Activated CD4-positive, alpha-beta T cell treated with anti-CD3 and anti-CD28 coated beads, Interleukin-2, amount 50 U/mL, for 24 hours (primary cell): ENCODE results near the gene C12orf57.
A peak's percentile ranks its signal among the peaks of the same experiment; 100 is the strongest.

Source experiments
- DNase-seq, 2 donors: peaks; one replicate each; pipeline ENCODE4 v3.0.0-alpha.2; 2020; ENCODE audit warnings: low read depth in 1 of 2, low spot score in 1 of 2

The C12orf57 gene

DNA sequence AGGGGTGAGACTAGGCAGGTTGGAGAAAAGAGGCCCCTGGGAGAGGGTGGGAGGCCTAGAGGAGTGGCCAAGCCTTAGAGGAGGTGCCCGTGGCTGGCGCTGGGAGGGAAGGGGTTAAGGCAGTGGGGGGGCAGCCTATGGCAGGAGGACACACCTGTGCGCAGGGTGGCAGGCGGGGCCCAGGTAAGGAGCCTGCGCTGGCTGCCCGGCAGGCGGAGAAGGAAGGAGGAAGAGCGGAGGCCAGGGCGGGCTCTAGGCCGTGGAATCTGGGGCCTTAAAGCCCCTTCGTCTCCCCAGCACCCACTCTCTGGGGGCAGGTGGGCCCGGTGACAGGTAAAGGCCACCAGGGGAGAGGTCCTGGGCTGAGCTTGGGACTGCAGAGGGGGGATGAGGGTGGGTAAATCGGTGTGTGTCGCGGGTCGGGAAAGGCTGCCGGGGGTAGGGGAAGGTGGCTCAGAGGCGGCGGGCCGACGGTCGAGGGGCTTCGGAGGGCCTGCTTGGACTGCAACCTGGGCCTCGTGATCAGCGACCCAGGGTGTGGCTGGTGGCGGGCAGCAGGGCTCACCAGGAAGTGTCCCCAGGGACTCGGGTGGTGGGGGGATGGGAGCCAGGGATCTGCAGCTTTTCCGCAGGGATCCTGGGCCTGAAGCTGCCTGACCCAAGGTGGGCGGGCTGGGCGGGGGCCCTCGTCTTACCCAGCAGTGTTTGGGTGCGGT lies 19.4 kb downstream of the C12orf57 start:
- DNase-seq, result no peak

DNA sequence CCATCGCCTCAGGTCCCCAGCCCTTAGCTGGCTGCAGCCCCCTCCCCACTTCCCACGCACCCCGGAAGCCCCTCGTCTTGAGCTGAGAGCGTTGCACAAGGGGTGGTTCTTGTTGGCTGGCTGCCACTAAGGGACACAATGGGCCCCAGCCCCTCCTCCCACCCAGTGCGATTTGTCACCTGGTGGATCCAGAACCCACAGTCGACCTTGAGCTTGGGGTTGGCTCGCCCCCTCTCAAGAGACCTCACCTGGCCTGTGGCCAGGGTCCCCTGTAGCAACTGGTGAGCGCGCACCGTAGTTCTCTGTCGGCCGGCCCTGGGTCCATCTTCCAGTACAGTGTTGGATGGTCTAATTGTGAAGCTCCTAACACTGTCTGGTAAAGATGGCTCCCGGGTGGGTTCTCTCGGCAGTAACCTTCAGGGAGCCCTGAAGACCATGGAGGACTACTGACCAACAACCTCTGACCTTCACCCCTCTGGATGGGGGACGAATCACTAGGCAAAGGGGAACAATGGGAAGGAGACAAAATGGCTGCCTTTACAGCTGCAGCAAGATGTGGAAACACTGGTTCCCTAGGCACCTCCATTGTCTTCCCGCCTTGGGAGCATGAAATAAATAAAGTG lies 20.1 kb downstream of the C12orf57 start:
- DNase-seq, result no peak

DNA sequence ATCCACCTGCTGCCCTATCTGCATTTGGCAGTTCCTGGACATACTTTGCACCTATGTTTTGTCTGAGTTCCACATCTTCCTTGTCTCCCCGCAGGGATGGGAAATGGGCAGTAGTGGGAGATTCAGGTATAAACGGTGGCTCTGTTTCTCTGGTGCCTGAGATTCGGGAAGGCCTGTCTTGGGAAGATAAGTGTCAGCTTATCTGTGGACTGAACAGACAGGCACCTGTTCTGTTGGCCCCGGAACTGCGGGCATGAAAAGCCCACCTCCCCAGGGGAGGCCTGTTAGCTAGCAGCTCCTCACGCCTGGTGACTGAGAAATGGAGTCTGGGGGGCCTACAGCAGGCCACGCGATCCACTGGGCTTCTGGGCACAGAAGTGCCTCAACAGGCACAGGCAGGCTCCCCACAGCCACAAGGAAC lies 20.8 kb downstream of the C12orf57 start:
- no peak for DNase-seq

DNA sequence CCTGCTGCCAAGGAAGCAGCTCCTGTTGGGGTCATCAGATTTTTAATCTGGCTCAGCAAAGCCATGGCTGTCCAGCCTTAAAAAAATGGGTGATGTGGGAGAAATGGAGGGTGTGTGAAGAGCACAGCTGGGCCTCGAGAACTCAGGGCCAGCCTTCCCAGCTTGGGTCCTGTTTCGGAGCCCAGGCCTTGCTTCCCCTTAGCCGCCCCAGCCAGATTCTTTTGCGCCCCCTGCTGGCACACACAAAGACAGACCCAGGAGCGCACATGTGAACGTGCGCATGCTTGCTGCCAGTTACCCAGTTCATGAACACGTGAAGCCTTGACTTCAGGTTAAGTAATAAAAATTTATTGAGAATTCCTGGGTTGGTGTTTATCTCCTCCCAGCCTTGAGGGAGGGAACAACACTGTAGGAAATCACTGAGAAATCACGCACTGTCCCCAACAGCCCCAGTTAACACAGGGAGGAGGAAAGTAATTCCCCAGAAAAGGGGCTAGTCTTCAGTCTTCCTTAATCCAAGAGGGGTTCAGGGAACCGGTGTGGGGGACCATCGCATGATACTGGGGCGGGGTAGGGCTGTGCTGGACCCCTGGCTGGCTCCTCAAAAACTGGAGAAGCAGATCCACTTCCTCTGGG lies 21.3 kb downstream of the C12orf57 start:
- DNase-seq, result peak; percentile 79 to 86

DNA sequence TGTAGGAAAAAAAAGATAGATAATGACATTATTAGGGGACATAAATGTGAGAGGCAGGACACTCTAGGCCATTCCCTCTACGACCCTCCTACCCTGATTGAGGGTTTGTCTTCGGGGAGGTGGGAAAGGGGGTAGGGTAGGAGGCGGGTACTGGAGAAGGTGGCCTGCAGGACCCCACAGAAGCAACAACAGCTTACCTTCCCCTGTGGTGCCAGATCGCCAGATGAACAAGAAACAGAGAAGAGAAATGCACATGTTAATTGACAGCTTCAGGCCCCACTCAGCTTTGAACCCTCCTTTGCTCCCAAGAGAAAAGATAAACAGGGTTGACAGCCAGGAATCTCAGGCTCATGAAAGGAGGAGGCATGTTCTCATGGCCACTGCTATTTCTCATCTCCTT lies 21.9 kb downstream of the C12orf57 start:
- no peak for DNase-seq

DNA sequence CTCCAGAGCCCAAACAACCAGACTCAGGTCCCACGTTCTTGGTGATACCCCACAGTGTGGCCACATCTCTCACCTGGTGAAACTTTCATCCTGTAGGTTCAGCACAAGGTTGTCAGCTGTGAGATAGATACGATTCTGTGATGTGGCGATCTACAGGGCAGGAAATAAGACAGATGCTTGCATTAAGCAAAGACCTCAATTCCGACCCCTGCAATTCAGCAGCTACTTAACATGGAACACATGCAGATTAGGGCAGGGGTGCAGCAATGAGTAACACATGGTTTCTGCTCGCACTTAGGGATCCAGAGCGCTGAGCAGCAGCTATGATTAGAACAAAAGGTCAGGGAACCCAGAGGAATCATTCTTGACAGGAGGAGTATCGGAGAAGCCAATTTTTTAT lies 22.5 kb downstream of the C12orf57 start:
- DNase-seq, result no peak

DNA sequence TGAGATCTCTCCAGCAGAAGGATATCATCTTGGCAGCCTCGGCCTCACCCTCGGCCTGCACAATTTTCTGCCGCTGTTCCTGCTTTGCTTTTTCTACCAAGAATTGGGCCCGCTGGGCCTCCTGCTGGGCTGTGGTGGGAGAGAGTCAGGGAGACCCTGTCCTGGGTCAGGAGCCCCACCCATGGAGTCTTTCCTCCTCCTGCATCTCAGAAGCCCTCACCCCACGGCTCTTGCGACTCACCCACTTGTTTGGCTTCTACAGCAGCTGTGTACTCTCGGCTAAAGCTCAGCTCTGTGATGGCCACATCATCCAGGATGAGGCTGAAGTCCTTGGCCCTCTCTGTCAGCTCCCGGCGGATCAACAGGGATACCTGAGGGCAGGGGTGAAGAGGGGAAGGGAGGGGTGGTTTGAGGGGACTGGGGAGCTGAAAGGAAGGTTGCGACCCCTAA lies 23.9 kb downstream of the C12orf57 start:
- DNase-seq, result no peak

DNA sequence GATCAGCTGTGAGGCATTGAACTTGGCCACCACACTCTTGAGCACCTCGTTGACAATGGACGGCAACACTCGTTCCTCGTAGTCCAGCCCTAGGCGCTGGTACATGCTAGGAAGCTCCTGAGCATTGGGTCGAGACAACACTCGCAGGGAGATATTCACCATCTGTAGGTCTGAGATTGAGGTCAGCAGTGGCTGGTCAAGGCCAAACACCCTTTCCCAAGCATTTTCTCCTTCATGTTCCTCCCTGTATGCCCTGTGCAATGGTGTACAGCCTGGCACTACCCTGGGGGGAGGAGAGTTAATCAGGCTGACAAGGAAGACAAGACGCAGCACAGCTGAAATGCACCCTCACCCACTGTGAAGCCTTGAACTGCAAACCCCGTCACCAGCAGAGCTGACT lies 24.6 kb downstream of the C12orf57 start:
- DNase-seq, result no peak

DNA sequence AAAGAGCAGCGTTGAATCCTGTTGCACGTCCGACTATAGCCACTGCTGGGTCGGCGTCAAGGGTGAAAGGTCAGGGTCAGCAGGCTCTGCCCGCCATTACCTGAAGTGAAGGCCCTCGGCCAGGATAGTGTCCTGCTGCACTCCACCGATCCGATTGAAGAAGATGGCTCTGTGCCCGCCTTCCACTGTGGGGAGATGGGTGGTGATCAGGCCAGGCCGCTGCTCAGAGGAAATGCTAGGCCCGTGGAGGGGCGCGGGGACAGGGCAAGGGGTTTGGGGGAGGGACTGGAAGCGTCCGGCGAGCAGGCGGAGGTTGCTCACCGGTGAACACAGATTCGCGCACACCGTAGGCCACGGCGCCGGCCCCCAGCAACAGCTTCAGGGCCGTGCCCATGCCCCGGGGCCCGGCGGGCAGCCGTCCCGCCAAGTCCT lies 26.3 kb downstream of the C12orf57 start:
- DNase-seq, result peak in 1 of 2 donors; percentile 11

DNA sequence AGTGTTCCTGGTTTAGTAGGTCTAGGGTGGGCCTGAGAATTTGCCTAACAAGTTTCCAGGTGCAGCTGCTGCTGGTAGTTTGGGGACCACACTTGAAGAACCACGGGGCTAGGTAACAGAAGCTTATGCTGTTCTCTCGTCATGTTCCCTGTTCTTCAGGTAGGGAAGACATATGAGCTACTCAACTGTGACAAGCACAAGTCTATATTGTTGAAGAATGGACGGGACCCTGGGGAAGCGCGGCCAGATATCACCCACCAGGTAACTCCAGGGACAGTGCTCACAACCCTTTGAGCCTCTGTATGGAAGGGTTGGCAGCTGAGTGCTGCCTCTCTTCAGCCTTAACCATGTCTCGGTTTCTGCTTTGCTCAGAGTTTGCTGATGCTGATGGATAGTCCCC lies 30.4 kb downstream of the C12orf57 start:
- no peak for DNase-seq

DNA sequence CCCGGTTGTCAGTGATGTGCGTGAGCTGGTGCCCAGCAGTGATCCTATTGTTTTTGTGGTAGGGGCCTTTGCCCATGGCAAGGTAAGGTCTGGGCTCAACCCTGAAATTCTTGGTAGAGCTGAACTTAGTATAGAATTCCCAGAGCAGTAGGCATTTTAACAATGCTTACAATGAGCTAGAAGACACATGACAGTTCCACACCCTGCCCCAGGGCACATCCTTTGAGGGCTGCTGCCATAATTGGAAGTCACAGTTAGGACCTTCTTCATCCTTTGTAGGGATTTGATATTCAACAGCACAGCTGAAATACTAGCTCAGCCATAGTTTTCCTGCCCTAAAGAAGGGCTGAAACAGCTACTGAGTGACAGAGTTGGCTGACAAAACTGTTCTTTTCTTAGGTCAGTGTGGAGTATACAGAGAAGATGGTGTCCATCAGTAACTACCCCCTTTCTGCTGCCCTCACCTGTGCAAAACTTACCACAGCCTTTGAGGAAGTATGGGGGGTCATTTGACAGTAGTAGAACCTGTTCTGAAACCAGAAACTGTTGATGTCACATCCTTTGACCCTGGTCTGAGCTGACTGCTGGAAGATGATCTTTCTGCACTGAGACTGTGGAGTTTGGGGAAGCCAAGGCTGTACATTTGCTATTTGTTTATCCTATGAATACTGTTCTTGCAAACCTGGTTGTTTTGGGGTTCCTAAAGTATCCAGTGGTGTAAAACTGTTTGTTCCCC lies 31.6 kb downstream of the C12orf57 start:
- DNase-seq, result no peak

DNA sequence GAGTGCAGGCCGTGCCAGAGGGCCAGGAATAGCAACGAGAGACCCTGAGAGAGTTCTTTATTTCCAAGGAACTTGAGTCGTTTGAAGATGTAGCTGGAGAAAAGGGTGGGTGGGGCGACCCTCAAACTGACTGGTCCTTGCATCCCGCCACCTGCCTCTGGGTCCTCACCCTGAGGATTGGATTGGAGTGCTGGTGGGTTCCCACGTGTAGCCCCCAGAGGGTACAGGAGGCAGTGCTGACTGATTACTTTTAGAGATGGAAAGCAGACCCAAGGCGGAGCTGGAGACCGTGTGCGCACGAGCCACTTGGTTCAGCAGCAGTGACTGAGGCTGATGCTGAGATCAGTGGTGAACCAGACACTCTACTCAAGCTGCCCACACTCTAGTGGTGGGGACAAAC lies 33.8 kb downstream of the C12orf57 start:
- DNase-seq, result no peak

DNA sequence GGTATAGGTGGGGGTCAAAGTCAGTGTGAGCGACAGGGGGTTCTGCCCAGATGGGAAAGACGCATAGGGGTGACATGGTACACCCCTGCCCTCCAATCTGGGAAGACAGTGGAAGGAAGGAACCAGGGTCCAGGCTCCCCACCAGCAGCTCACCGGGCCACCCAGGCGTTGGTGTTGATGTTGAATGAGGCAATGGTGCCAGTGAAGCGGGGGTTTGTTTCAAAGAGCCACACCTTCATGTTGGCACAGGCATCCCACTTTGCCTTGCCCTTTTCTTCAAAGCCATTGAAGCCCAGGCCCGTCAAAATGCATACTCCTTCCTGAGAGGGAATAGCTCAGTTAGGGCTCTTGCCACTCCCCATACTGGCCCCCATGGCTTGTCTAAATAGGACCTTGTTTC lies 34.4 kb downstream of the C12orf57 start:
- DNase-seq, result no peak

DNA sequence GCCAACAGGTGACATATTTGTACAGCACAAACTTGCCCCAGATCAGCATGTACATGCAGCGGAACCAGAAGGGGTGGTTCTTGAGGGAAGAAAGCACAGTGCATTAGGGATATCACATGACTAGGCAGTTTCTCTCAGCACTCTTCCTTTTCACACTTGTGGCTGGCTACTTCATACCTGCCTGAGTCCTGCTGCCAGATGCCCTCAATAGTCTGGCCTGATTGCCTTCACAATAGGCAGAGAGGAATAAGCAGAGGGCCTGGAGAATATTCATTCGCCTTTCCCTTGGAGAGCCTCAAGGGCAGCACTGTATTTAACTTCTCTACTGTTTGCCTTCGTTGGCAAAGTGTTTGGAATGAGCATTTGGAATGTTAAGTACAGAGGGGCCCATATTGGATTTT lies 34.8 kb downstream of the C12orf57 start:
- DNase-seq, result no peak

DNA sequence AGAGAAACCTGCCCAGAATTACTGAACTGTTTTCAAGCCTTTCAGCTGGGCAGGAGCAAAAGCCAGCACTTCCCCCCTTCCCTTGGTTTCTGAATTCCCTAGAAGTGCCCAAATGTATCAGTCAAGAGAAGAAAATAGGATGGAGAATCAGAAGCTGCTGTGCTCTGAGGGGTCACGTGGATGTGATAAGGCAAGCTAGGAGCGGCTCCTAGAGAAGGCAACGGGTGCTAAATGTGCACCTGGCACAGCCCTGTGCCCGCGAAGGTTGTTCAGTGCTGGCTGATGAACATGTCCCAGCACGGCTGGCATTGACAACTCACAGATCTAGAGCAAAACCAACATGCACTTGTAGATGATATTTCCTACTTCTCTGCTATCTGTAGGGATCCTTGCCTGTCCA lies 35.2 kb downstream of the C12orf57 start:
- no peak for DNase-seq

DNA sequence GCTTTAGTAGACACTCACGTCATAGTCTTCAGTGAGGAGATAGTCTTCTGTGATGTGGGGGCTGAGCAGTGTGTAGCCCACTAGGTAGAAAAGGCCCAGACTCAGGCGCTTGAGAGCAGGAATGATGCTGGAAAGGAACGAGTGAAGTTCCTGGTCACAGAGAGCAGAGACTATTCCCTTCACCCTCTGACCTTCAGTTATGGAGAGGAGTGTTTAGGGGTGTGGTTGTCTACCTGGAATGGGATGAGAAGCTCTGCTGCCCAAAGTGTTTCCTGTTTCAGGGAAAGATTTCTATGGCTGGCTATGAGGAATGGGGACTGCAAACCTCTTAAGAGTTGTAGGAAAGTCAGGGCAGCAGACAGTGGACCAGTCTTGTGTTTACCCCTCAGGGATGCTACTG lies 35.6 kb downstream of the C12orf57 start:
- DNase-seq, result no peak

DNA sequence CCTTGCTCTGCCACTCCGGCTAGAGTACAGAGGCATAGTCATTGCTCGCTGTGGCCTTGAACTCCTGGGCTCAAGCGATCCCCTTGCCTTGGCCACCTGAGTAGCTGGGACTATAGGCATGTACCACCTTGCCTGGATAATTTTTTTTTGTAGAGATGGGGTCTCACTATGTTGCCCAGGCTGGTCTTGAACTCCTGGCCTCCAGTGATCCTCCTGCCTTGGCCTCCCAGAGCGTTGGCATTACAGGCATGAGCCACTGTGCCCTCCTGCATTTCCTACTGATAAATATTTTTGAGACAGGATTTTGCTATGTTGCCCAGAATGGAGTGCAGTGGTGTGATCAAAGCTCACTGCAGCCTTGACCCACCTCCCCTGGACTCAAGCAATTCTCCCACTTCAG lies 36.3 kb downstream of the C12orf57 start:
- no peak for DNase-seq

DNA sequence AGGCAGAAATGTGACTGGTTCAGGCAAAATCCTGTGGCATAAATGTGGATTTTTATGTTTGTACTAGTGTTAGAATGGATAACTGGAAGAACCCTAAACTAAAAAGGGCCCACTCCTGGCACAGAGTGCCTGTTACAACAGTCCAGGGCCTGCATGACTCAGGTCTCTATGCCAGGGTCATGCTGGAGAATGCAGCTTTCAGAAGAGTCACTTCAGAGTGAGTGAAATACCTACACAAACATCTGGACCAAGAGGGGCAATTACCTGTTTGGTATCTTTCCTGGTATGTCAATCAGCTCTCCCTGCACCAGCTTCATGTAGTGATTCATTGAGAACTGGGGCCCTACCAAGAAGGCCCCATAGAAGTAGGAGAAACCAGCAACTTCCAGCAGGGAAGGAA lies 36.9 kb downstream of the C12orf57 start:
- no peak for DNase-seq

DNA sequence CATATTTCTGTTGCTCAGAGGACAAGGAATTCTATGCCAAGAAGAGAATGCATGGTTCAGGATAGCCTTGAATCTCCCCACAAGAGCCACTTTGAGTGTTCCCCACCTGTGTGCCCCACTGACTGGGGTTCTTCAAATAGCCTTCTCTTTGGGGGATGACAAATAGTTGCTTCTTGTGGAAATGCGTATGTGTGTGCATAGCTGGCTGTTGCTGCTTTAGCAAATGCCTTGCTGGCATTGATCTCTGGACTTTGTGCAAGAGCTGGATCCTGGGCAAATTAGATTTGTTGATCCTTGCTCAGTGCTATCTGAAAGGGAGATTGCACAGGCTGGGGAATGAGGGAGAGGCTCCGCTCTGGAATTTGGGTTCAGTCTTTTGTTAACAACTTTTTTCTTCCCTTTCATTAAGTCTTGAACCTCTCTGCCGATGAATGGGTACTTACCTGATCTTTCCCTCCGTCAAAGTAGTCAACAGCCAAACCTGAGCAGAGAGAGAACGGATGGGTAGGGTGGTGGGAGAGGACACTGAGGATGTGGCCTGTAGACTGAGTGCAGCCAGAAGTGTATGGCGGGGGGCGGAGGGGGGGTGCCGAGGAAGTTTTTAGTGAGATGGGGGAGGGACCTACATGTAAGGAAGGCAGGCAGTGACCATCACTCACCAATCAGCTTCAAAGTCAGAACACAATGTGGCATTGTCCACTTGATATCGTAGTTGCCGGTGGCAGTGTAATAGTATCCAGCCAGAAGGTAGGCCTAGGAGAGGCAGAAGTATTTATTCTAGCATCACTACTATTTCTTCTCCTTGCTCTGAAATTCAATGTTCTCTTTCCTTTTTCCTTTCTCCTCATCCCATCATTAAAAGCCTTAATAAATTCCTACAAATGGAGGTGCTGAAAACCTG lies 37.6 kb downstream of the C12orf57 start:
- DNase-seq, result no peak

DNA sequence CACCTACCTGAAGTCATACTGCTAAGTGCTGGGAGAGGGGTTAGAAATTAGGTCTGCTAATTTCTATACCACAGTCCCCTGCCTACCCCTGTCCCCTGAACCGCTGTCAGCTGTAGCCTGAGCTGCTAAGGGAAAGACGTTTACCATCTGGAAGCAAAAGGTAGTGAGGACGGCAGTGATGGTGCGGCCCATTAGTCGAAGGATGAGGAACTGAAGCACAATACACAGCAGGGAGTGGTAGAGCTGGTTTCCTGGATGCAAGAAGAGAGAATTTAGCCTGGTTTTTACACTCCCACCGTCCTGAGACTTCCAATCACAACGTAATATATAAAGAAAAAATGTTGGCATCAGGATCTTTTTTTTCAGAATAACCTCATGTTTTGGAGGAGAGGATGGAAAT lies 38.7 kb downstream of the C12orf57 start:
- DNase-seq, result no peak
